Neuronal stem cell (in vitro differentiated cells): ENCODE data around the gene PDE9A.

Experiments used
- DNase-seq: peaks from one replicate; pipeline ENCODE4 v3.0.0-alpha.2; 2013; ENCODE audit warnings: low spot score
- H2AFZ ChIP-seq: one replicate; pipeline ENCODE4 v1.6.1; 2013; ENCODE audit warnings: mild to moderate bottlenecking, low read length, inconsistent platforms
- H2AK5ac ChIP-seq: 2 replicates; pipeline ENCODE4 v1.6.1; 2013; ENCODE audit warnings: low read depth, mild to moderate bottlenecking, inconsistent platforms, low read length, moderate library complexity, mixed read lengths
- H2BK120ac ChIP-seq: 2 replicates; pipeline ENCODE4 v1.6.1; 2013; ENCODE audit warnings: low read depth, mild to moderate bottlenecking, inconsistent platforms, low read length, moderate library complexity, mixed read lengths
- H2BK12ac ChIP-seq: one replicate; pipeline ENCODE4 v1.6.1; 2013; ENCODE audit warnings: low read length, inconsistent platforms
- H2BK15ac ChIP-seq: 2 replicates; pipeline ENCODE4 v1.6.1; 2013; ENCODE audit warnings: mild to moderate bottlenecking, low read length, inconsistent platforms, mixed read lengths
- H2BK5ac ChIP-seq: one replicate; pipeline ENCODE4 v1.6.1; 2013; ENCODE audit warnings: inconsistent platforms, mild to moderate bottlenecking, low read length, moderate library complexity
- H3K14ac ChIP-seq: one replicate; pipeline ENCODE4 v1.6.1; 2013; ENCODE audit warnings: low read length, inconsistent platforms
- H3K18ac ChIP-seq: 2 replicates; pipeline ENCODE4 v1.6.1; 2013; ENCODE audit warnings: low read length, inconsistent platforms
- H3K23ac ChIP-seq: 2 replicates; pipeline ENCODE4 v1.6.1; 2013; ENCODE audit warnings: low read depth, mild to moderate bottlenecking, mixed read lengths, low read length, inconsistent platforms; ENCODE audit not compliant: poor library complexity
- H3K27ac ChIP-seq: replicated peaks from 3 replicates; pipeline ENCODE4 v1.5.1; 2013; ENCODE audit warnings: low read length, inconsistent platforms
- H3K27me3 ChIP-seq, 3 experiments: 2 replicates each; pipeline ENCODE4 v1.6.1; 2013; ENCODE audit warnings: low read length in 3 of 3, mild to moderate bottlenecking in 2 of 3, inconsistent platforms in 1 of 3, low read depth in 1 of 3, mixed read lengths in 1 of 3, moderate library complexity in 1 of 3; ENCODE audit not compliant: control insufficient read depth in 3 of 3, insufficient read depth in 3 of 3
- H3K36me3 ChIP-seq, 2 donors: replicated peaks in 1 of 2; 2 replicates each; pipeline ENCODE4 v1.6.1; 2013; ENCODE audit warnings: low read length in 2 of 2; ENCODE audit not compliant: control insufficient read depth in 2 of 2, insufficient read depth in 2 of 2
- H3K4ac ChIP-seq: 2 replicates; pipeline ENCODE4 v1.6.1; 2013; ENCODE audit warnings: inconsistent platforms, mild to moderate bottlenecking, low read length, moderate library complexity
- H3K4me1 ChIP-seq, 2 donors: 1 replicate in 1 of 2; 2 replicates in 1 of 2; pipeline ENCODE4 v1.6.1; 2013; ENCODE audit warnings: low read length in 2 of 2, low read depth in 1 of 2; ENCODE audit not compliant: control insufficient read depth in 2 of 2, insufficient read depth in 1 of 2
- H3K4me2 ChIP-seq: one replicate; pipeline ENCODE4 v1.6.1; 2013; ENCODE audit warnings: mild to moderate bottlenecking, low read length, inconsistent platforms; ENCODE audit not compliant: insufficient read depth, poor library complexity, severe bottlenecking
- H3K4me3 ChIP-seq, 2 donors: 2 replicates each; pipeline ENCODE4 v1.5.1; 2013; ENCODE audit warnings: low read length in 2 of 2, mild to moderate bottlenecking in 2 of 2, inconsistent platforms in 1 of 2, moderate library complexity in 1 of 2
- H3K79me1 ChIP-seq: one replicate; pipeline ENCODE4 v1.6.1; 2013; ENCODE audit warnings: low read depth, mild to moderate bottlenecking, inconsistent platforms, low read length, moderate library complexity
- H3K9ac ChIP-seq: one replicate; pipeline ENCODE4 v1.6.1; 2013; ENCODE audit warnings: mild to moderate bottlenecking, low read depth, low read length, inconsistent platforms; ENCODE audit not compliant: poor library complexity
- H3K9me3 ChIP-seq, 2 donors: replicated peaks in 1 of 2; 2 replicates each; pipeline versions ENCODE3 to v1.6.1; 2013; ENCODE audit warnings: low read length in 2 of 2, mild to moderate bottlenecking in 2 of 2, inconsistent platforms in 1 of 2, low read depth in 1 of 2, mixed read lengths in 1 of 2, moderate library complexity in 1 of 2; ENCODE audit not compliant: control insufficient read depth in 2 of 2, insufficient read depth in 1 of 2
- H4K8ac ChIP-seq: one replicate; pipeline ENCODE4 v1.6.1; 2013; ENCODE audit warnings: low read depth, mild to moderate bottlenecking, inconsistent platforms, low read length, moderate library complexity
- H4K91ac ChIP-seq: one replicate; pipeline ENCODE4 v1.6.1; 2013; ENCODE audit warnings: low read length, low read depth, mild to moderate bottlenecking, inconsistent platforms; ENCODE audit not compliant: poor library complexity
- WGBS, 2 donors: extraction: QIAGEN DNeasy Blood & Tissue Kit; methylation state at CpG; one replicate each; pipeline ENCODE4 v1.1.7; 2013; ENCODE audit warnings: missing lambda C conversion rate in 2 of 2, mixed read lengths in 1 of 2; ENCODE audit not compliant: insufficient read length in 2 of 2, insufficient replicate concordance in 1 of 2; ENCODE audit errors: extremely low coverage in 2 of 2; 5-methylcytosine and 5-hydroxymethylcytosine counted together

Gene PDE9A

GRCh38 chr21:42637267-42638041, 16.0 kb upstream of the PDE9A start:
- no peak overlapping the region for H3K27ac ChIP-seq

GRCh38 chr21:42638266-42638863, 15.1 kb upstream of the PDE9A start:
- Histone ChIP-seq H3K18ac (no peak overlapping the region), H3K79me1 (no peaks in the 10 kb centered on the region), H2BK5ac (no peak overlapping the region), H3K4ac (no peak overlapping the region), H4K91ac (no peak overlapping the region), H3K27ac (no peak overlapping the region), H3K4me1 (peaks cover 14 to 16% of the 10 kb centered on the region in 2 donors), H3K9me3 (peaks cover 0 to 2% of the 10 kb centered on the region in 2 donors), H3K14ac (no peak overlapping the region), H3K27me3 (peaks cover 0 to 5% (median 0%) of the 10 kb centered on the region in 3 experiments), H3K23ac (peak overlapping the region; percentile 34), H4K8ac (no peak overlapping the region), H2BK12ac (peak overlapping the region; percentile 23), H3K4me2 (no peak overlapping the region), H2BK15ac (peak overlapping the region; percentile 11), H3K36me3 (no peaks in the 10 kb centered on the region), H3K9ac (no peak overlapping the region), H2AK5ac (peak overlapping the region; percentile 57), H2AFZ (peak overlapping the region; percentile 64), H2BK120ac (peak overlapping the region; percentile 0), H3K4me3 (no peak overlapping the region)
- DNase-seq = no peak
- no CpG with 5 or more reads among the region's 19 CpGs for WGBS, 2 donors

More at GRCh38 chr21:42637267-42638041, 16.0 kb upstream of the PDE9A start:
- peaks cover 0 to 7% (median 0%) of the 10 kb centered on the region in 3 experiments for H3K27me3 ChIP-seq
- H3K9me3 ChIP-seq = peaks cover 0 to 2% of the 10 kb centered on the region in 2 donors
- no peak overlapping the region for H3K4me2 ChIP-seq
- no peak for DNase-seq
- H3K36me3 ChIP-seq = no peaks in the 10 kb centered on the region
- H2BK120ac ChIP-seq = no peak overlapping the region
- H3K14ac ChIP-seq = peak overlapping the region; percentile 85
- peaks cover 14 to 16% of the 10 kb centered on the region in 2 donors for H3K4me1 ChIP-seq
- WGBS, 2 donors = no CpG with 5 or more reads among the region's 36 CpGs
- H2BK15ac ChIP-seq = no peak overlapping the region
- H2AK5ac ChIP-seq = peak overlapping the region; percentile 28
- peak overlapping the region; percentile 64 for H2AFZ ChIP-seq
- H3K9ac ChIP-seq = peak overlapping the region; percentile 56
- no peak overlapping the region for H4K8ac ChIP-seq
- peak overlapping the region; percentile 58 for H3K23ac ChIP-seq
- no peak overlapping the region for H4K91ac ChIP-seq
- H3K79me1 ChIP-seq = no peaks in the 10 kb centered on the region
- peak overlapping the region in 1 of 2 donors; percentile 71 for H3K4me3 ChIP-seq
- no peak overlapping the region for H2BK12ac ChIP-seq
- no peak overlapping the region for H3K4ac ChIP-seq
- H2BK5ac ChIP-seq = no peak overlapping the region
- peak overlapping the region; percentile 25 for H3K18ac ChIP-seq

GRCh38 chr21:42639646-42640152, 13.7 kb upstream of the PDE9A start:
- Histone ChIP-seq H4K8ac (no peak overlapping the region), H3K4ac (no peak overlapping the region)
- WGBS, 2 donors = no CpG with 5 or more reads among the region's 8 CpGs

GRCh38 chr21:42640486-42640885, 12.9 kb upstream of the PDE9A start:
- Histone ChIP-seq H3K4me1 (peaks cover 16 to 28% of the 10 kb centered on the region in 2 donors), H4K91ac (no peak overlapping the region), H3K36me3 (no peaks in the 10 kb centered on the region), H3K9me3 (peaks cover 0 to 2% of the 10 kb centered on the region in 2 donors), H3K9ac (no peak overlapping the region), H3K4ac (no peak overlapping the region), H3K18ac (no peak overlapping the region), H2AFZ (peak overlapping the region; percentile 42), H3K4me3 (no peak overlapping the region), H4K8ac (no peak overlapping the region), H3K14ac (no peak overlapping the region), H2BK12ac (no peak overlapping the region), H2BK120ac (no peak overlapping the region), H3K4me2 (no peak overlapping the region), H3K27ac (no peak overlapping the region), H2BK5ac (no peak overlapping the region), H3K79me1 (no peaks in the 10 kb centered on the region), H2BK15ac (no peak overlapping the region), H3K27me3 (no peaks in the 10 kb centered on the region), H2AK5ac (no peak overlapping the region), H3K23ac (no peak overlapping the region)
- no peak for DNase-seq
- WGBS, 2 donors = no CpG with 5 or more reads among the region's 4 CpGs

More at GRCh38 chr21:42639646-42640152, 13.7 kb upstream of the PDE9A start:
- Histone ChIP-seq H2AFZ (no peak overlapping the region), H4K91ac (no peak overlapping the region), H3K4me2 (no peak overlapping the region), H2BK5ac (no peak overlapping the region), H3K23ac (no peak overlapping the region), H3K27me3 (no peaks in the 10 kb centered on the region), H2BK120ac (no peak overlapping the region), H2BK15ac (no peak overlapping the region), H3K14ac (no peak overlapping the region), H2AK5ac (no peak overlapping the region), H3K36me3 (no peaks in the 10 kb centered on the region), H3K18ac (no peak overlapping the region), H3K27ac (no peak overlapping the region), H3K79me1 (no peaks in the 10 kb centered on the region), H3K9me3 (peaks cover 0 to 2% of the 10 kb centered on the region in 2 donors), H2BK12ac (no peak overlapping the region), H3K4me1 (peaks cover 16 to 25% of the 10 kb centered on the region in 2 donors), H3K4me3 (peak overlapping the region in 1 of 2 donors; percentile 46), H3K9ac (no peak overlapping the region)
- DNase-seq = no peak
